Parathyroid adenoma (tissue), 2 donors: ENCODE measurements around the gene CMTM8.

Source experiments
- H2AFZ ChIP-seq: fragments of 300-600 bp; sonication (generic); one replicate; pipeline ENCODE4 v1.7.0; 2017; ENCODE audit warnings: antibody characterized with exemption, mild to moderate bottlenecking
- H3K27ac ChIP-seq: fragments of 300-600 bp; sonication (generic); one replicate; pipeline ENCODE4 v1.7.0; 2017
- H3K27me3 ChIP-seq: fragments of 300-600 bp; sonication (generic); one replicate; pipeline ENCODE4 v1.7.0; 2017; ENCODE audit warnings: low read length; ENCODE audit not compliant: control insufficient read depth, insufficient read depth
- H3K36me3 ChIP-seq: fragments of 300-600 bp; sonication (generic); one replicate; pipeline ENCODE4 v1.7.0; 2017; ENCODE audit warnings: low read length; ENCODE audit not compliant: control insufficient read depth, insufficient read depth
- H3K4me1 ChIP-seq: fragments of 300-600 bp; sonication (generic); one replicate; pipeline ENCODE4 v1.7.0; 2017; ENCODE audit warnings: control low read depth
- H3K4me2 ChIP-seq: fragments of 300-600 bp; sonication (generic); one replicate; pipeline ENCODE4 v1.7.0; 2017; ENCODE audit warnings: low read length
- H3K4me3 ChIP-seq: fragments of 300-600 bp; sonication (generic); one replicate; pipeline ENCODE4 v1.7.0; 2017; ENCODE audit warnings: low read depth, low read length
- H3K79me2 ChIP-seq: fragments of 300-600 bp; sonication (generic); one replicate; pipeline ENCODE4 v1.7.0; 2017; ENCODE audit warnings: control low read depth
- H3K9ac ChIP-seq: fragments of 300-600 bp; sonication (generic); one replicate; pipeline ENCODE4 v1.7.0; 2017; ENCODE audit warnings: mild to moderate bottlenecking
- H3K9me3 ChIP-seq: fragments of 300-600 bp; sonication (generic); one replicate; pipeline ENCODE4 v1.7.0; 2017; ENCODE audit warnings: low read length; ENCODE audit not compliant: control insufficient read depth
- TF ChIP-seq, protein P1 (sequence below): fragments of 300-600 bp; sonication (generic); IDR thresholded peaks from one replicate; pipeline ENCODE4 v1.7.0; 2017; ENCODE audit warnings: antibody characterized with exemption, mild to moderate bottlenecking
- donor health status: primary hyperparathyroidism.

The CMTM8 gene

DNA sequence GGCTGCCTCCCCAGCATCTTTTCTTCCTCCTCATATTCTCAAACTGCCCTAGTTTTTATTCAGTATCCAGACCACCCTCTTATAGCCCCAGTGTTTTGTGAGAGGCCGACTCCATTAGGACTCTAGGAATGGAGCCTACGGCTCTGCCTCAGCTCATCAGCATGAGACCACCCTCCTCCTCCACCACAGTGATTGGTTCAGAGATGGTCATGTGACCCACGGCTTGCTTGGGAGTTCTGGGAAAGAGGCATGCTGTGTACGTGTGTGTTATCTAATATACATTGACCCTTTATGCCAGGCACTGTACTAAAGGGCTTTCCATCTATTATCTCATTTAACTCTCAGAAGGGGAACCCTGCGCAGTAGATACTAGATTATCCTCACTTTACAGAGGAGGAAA is 135.4 kb downstream of the CMTM8 start:
- H3K79me2 ChIP-seq, result no peaks in the 10 kb centered on the region
- H3K4me1 ChIP-seq, result no peaks in the 10 kb centered on the region
- no peaks in the 10 kb centered on the region for H3K9me3 ChIP-seq
- TF ChIP-seq, protein P1, sequence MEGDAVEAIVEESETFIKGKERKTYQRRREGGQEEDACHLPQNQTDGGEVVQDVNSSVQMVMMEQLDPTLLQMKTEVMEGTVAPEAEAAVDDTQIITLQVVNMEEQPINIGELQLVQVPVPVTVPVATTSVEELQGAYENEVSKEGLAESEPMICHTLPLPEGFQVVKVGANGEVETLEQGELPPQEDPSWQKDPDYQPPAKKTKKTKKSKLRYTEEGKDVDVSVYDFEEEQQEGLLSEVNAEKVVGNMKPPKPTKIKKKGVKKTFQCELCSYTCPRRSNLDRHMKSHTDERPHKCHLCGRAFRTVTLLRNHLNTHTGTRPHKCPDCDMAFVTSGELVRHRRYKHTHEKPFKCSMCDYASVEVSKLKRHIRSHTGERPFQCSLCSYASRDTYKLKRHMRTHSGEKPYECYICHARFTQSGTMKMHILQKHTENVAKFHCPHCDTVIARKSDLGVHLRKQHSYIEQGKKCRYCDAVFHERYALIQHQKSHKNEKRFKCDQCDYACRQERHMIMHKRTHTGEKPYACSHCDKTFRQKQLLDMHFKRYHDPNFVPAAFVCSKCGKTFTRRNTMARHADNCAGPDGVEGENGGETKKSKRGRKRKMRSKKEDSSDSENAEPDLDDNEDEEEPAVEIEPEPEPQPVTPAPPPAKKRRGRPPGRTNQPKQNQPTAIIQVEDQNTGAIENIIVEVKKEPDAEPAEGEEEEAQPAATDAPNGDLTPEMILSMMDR, result no peak
- H3K9ac ChIP-seq, result no peak overlapping the region
- H3K27me3 ChIP-seq, result no peaks in the 10 kb centered on the region
- no peak overlapping the region for H3K4me3 ChIP-seq
- H2AFZ ChIP-seq, result no peak overlapping the region
- H3K36me3 ChIP-seq, result no peaks in the 10 kb centered on the region
- no peak overlapping the region for H3K4me2 ChIP-seq
- H3K27ac ChIP-seq, result no peak overlapping the region

- H3K9ac ChIP-seq, result no peak overlapping the region
- no peak overlapping the region for H2AFZ ChIP-seq
- TF ChIP-seq, protein P1, result peak; percentile 80
These were observed 136.5 kb downstream of the CMTM8 start for GRCh38 chr3:32374788-32375595.

GRCh38 chr3:32375596-32375930 is 137.1 kb downstream of the CMTM8 start:
- no peak overlapping the region for H3K4me2 ChIP-seq
- no peak overlapping the region for H2AFZ ChIP-seq
- no peaks in the 10 kb centered on the region for H3K27me3 ChIP-seq
- no peaks in the 10 kb centered on the region for H3K79me2 ChIP-seq
- H3K36me3 ChIP-seq, result no peaks in the 10 kb centered on the region
- TF ChIP-seq, protein P1, result no peak
- no peak overlapping the region for H3K4me3 ChIP-seq
- no peaks in the 10 kb centered on the region for H3K4me1 ChIP-seq
- H3K9me3 ChIP-seq, result no peaks in the 10 kb centered on the region
- H3K9ac ChIP-seq, result no peak overlapping the region
- no peak overlapping the region for H3K27ac ChIP-seq

More at GRCh38 chr3:32374788-32375595, 136.5 kb downstream of the CMTM8 start:
- Histone ChIP-seq H3K36me3 (no peaks in the 10 kb centered on the region), H3K4me2 (no peak overlapping the region), H3K27ac (no peak overlapping the region), H3K79me2 (no peaks in the 10 kb centered on the region), H3K27me3 (no peaks in the 10 kb centered on the region), H3K4me1 (no peaks in the 10 kb centered on the region), H3K4me3 (no peak overlapping the region), H3K9me3 (no peaks in the 10 kb centered on the region)

- no peaks in the 10 kb centered on the region for H3K27me3 ChIP-seq
- H3K9ac ChIP-seq, result no peak overlapping the region
- H3K27ac ChIP-seq, result no peak overlapping the region
- TF ChIP-seq, protein P1, result no peak
- no peaks in the 10 kb centered on the region for H3K36me3 ChIP-seq
- H3K9me3 ChIP-seq, result no peaks in the 10 kb centered on the region
- no peak overlapping the region for H2AFZ ChIP-seq
- no peak overlapping the region for H3K4me2 ChIP-seq
- H3K4me1 ChIP-seq, result no peaks in the 10 kb centered on the region
- H3K79me2 ChIP-seq, result no peaks in the 10 kb centered on the region
- H3K4me3 ChIP-seq, result no peak overlapping the region
These were observed 137.6 kb downstream of the CMTM8 start for GRCh38 chr3:32376115-32376514.
